NB4 (cell line): ENCODE measurements around the gene USH1C.

Source experiments
- POLR2A ChIP-seq: IDR thresholded peaks from 2 replicates; pipeline ENCODE4 v1.6.1; 2011; ENCODE audit warnings: mild to moderate bottlenecking; ENCODE audit not compliant: insufficient read length; ENCODE audit errors: extremely low read depth
- TF ChIP-seq, protein P1 (sequence below): IDR thresholded peaks from one replicate; pipeline ENCODE4 v1.5.1; 2012; ENCODE audit warnings: low read depth, low read length

DNA sequence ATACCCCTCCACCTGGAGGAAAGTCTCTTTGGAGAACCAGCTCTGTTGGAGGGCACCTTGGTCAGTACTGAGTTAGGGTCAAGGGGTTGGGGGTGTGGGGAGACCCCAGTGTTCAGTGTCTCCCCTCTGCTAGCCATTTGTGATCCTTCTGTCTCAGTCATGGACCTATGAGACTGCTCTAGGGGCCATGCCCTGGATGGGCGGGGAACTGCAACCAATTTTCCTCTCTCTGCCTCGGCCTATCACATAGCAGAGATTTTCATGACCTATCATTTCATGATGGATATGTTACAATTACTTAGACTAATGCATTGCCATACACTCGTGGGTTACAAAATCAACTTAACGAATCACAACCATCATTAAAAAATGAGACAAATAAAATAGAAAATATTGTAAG, 10.3 kb upstream of the USH1C start:
- TF ChIP-seq, protein P1, sequence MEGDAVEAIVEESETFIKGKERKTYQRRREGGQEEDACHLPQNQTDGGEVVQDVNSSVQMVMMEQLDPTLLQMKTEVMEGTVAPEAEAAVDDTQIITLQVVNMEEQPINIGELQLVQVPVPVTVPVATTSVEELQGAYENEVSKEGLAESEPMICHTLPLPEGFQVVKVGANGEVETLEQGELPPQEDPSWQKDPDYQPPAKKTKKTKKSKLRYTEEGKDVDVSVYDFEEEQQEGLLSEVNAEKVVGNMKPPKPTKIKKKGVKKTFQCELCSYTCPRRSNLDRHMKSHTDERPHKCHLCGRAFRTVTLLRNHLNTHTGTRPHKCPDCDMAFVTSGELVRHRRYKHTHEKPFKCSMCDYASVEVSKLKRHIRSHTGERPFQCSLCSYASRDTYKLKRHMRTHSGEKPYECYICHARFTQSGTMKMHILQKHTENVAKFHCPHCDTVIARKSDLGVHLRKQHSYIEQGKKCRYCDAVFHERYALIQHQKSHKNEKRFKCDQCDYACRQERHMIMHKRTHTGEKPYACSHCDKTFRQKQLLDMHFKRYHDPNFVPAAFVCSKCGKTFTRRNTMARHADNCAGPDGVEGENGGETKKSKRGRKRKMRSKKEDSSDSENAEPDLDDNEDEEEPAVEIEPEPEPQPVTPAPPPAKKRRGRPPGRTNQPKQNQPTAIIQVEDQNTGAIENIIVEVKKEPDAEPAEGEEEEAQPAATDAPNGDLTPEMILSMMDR: peak; percentile 1
- no peak for TF ChIP-seq POLR2A
